HG02623 (cell line): ENCODE results near the gene TBPL1.
A peak's percentile ranks its signal among the peaks of the same experiment; 100 is the strongest.
"Not testable (repeated sequence)": the region's sequence is repeated elsewhere in the genome, so short reads cannot be mapped to it uniquely, and the experiment has no call there.

Source experiments
- ATAC-seq: cut with Tn5 transposase; IDR thresholded peaks from one replicate; pipeline ENCODE4 v1.9.1; 2021; ENCODE audit warnings: moderate library complexity; ENCODE audit not compliant: unreplicated experiment

TBPL1 gene

DNA sequence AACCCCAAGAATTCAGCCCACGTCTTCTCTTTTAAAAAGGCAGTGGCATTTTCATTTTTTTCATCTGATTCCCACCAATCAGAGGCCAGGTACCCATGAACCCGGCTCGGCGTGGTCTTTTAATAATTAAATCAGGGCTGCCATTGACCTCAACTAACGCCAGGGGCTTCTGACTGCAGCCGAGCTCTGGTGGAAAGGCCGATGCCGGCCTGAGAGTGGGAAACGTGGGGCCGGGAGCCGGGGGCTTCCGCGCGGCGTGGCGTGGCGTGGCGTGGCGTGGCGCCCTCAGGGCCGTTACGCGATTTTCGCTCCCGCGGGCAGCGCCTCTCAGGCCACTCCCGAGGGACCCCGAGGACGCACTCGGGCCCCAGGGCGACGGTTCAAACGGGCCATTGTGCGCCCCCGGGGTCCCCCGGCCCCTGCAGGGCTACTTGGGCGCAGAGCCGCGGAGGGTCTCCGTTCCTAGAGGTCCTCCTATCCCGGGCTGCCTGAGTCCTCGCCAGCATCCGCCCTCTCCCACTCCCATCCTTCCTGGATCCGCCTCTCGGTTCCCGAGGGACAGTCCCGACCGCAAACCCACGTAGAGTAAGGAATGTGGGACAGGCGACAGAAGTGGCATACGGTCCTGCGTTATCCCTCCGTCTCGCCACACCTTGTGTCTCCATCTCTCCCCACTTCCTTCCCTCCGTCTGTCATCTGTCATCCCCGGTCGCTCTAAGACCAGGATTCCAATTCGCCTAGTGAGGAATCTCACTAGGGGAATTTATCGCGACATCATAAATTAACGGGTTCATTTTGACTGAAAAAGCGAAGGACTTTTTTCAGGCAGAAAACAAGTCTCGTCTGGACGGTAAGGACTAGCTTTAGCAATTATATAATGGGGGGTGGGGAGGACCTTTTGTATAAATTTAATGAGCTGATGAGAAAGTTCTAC, 876 bp upstream of the TBPL1 start:
- ATAC-seq, result peak; percentile 49

DNA sequence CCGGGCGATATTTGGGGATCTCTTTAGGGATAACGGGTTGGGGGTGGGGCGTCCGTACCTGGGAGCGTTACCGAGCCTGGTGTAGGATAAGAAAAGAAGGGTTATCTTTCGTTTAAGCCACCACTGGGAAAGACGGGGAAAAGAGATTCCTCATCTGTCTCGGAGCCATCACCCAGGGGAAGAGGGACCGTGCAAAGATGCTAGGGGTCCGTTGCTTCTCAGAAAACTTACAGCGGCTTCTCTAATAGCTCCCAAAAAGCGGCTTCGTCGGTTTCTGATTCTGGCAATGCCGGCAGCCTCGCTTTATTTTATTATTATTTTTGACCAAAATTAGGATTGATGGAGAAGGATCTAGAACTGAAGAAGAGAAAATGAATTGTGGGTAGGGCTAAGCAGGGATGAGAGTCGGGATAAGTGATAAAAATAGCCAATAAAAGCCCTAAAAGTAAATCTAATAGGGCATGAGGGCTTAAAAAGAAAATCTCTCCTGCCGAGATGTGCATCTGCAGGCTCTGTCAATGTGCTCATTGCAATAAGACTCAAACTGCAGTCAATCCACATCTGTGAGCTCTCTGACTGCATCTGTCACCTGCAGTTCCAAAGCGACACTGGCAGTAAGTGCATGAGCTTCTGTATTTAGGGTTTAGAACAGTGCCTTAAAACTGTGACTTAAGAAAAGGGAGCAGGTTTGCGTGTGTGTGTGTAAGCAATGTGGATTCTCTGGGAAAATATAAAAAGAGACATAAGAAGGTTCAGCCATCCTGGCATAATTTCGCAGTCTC, 801 bp downstream of the TBPL1 start:
- no peak for ATAC-seq

- no peak for ATAC-seq
Observed at GRCh38 chr6:133954657-133955576, 1.9 kb downstream of the TBPL1 start.

DNA sequence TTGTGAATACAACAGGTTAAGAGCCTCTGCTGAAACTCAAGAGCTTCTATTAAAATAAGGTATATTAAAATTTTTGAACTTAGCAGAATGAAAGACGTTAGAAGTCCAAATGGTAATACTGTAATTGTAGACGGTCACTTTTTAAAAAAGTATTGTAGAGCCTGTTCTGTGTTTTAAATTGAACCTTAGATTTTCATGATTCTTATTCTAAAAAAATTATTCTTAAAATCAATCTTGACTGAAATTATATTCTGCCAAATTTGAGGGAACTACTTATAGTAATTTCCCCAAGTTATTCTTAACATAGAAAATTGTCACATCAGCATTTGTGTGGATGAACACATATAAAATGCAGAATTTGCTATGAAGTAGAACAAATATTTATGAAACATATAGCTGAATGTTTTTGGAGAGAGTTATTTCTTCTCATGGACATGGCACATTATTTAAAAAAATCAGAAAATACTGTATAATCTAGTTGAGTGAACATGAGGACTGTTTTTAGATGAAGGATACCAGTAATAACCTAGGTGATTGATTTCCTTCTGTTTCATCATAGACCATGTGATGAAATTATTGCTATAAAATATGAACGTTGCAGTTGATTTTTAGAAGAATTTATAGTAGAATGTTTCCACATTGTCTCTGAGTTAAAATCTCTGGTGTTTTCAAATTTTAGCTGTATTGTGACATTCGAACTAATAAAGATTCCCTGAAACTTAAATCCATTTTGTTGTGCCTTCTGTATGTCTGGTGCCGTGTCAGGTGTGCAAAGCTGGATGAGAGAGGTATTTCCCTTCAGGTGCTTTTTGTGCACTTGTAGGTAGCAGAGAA, 2.8 kb downstream of the TBPL1 start:
- no peak for ATAC-seq

DNA sequence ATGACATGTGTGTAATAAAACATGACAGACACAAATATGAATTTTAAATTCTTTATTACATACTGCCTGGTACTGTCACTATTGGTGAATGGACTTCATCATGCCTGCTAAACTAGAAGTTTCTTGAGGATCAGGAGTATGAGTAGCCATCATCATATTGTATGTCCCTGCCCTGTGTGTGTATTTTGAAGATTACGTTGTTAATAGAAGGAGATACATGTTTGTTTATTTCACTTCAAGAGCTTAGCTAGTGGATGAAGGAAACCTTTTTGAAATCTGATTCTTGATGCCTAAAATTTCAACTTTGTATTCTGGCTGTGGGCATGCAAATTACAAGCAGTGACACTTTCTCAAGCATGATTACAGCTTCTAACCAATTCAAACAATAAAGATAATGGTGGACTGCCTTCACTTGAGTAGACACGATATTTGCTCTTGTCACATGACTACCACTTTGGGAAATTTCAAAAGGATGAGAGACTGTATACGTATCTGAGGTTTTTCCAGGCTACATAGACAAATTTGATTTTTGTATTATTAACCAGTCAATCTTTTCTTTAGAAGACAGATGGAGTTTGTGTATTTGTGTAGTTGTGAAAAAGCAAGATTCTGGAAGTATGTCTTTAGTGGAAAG, 3.5 kb downstream of the TBPL1 start:
- ATAC-seq, result no peak

DNA sequence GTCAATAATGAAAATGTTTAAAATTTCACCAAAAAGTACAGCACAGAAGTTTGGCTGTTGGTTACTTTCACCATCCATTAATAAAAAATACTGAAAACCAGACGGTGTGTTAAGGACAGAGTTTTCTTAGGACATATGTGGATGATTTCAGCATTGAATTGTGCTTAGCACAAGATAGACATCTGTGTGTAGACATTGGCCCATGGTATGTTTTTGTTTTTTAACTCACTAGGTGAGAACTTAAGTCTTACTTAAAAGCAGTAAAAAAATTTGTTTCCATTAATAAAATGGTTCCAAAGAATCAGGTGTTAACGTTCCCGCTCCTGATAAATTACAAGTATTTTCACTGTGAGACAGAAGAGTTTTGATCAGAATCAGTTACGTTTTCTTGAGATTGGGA, 4.2 kb downstream of the TBPL1 start:
- ATAC-seq, result no peak

DNA sequence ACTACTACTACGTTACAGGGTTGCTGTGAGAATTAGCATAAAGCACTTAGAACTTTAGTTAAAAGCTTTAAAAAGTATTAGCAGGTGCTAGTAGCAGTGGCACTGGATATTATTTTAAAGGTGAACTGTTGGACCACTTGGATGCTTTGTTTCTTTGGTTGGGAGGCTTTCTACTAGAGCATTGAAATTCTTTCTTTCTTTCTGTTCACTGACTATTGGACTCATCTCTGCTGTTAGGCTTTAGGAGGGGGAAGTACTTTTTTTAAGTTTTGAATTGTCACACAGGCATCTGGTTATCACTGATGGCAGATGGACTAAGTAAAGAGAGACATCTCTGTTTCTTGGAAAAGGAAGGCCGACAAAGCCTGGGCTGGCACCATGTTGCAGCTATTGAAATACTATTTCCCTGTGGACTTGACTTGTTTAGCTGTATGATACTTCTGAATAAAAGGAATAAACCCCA, 4.8 kb downstream of the TBPL1 start:
- no peak for ATAC-seq

- ATAC-seq, result no peak
Observed at GRCh38 chr6:133958791-133959190, 5.8 kb downstream of the TBPL1 start.

DNA sequence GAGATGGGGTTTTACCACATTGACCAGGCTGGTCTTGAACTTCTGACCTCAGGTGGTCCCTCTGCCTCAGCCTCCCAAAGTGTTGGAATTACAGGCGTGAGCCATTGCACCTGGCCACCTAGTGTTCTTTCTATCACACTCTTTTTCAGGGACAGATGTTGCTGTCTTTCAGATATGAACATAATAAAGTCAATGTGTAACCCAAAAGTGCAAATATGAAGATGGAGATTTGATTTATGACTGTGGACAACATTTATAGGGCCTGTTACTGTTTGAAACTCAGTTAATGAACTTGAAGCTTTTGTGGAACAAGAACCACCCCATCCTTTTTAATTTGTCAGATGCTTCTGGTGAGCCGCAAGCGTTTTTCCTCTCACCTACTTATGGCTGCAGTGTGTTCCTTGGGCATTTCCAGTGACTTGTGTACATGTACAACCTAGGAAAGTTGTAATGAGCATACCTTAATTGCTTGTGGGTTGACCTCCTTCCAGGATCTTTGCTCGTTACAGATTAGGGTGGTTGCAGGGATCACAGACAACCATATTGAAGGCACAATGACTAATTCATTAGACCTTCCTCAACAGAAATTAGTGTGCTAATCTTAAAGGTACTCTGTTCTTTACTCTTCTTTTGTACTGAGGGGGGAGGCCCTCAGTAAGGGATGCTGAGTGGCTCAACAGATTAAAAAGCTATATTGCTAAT, 6.8 kb downstream of the TBPL1 start:
- no peak for ATAC-seq

DNA sequence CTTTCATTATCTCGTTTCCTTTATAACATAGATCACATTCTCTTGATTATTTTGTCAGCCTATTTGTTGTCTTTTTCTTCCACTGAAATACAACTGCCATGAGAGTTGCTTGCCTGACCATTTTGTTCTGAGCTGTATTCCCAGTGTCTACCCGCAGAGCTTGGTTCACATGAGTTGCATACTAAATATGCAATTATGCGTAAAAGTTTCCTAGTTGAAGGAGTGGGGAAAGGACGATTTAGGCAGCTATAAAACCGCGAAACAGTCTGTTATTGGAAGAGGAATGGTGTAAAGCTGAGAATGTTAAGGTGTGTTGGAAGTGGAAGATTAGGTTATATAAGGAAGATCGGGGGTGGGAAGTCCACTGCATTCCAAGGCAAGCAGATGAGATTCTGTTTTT, 8.8 kb downstream of the TBPL1 start:
- no peak for ATAC-seq

GRCh38 chr6:133964052-133964451, 11.0 kb downstream of the TBPL1 start:
- ATAC-seq, result no peak

- ATAC-seq, result no peak
Observed at GRCh38 chr6:133964702-133965101, 11.7 kb downstream of the TBPL1 start.

DNA sequence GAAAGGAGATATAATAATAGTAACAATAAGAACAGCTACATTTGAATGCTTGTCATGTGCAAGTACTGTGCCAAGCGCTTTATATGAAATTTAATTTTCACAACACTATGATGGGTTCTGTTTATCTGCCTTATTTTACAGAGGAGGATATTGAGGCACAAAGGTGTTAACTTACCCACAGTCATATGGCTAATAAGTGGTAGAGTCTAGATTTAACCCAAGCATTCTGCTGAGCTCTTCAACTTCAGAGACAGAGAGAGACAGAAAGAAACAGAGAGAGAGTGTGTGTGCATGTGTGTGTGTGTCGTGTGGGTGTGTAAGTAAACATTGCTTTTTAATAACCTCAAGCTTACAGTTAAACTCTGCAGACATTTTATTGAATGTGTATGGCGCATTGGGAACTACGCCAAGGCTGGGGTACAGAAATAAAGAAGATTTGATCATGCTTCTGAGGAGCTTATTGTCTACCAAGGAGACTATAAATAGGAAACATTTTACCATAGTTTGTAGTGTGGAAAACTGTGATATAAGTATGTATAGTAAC, 12.9 kb downstream of the TBPL1 start:
- no peak for ATAC-seq

- ATAC-seq, result peak; percentile 83
Observed at GRCh38 chr6:133966654-133967329, 13.8 kb downstream of the TBPL1 start.

DNA sequence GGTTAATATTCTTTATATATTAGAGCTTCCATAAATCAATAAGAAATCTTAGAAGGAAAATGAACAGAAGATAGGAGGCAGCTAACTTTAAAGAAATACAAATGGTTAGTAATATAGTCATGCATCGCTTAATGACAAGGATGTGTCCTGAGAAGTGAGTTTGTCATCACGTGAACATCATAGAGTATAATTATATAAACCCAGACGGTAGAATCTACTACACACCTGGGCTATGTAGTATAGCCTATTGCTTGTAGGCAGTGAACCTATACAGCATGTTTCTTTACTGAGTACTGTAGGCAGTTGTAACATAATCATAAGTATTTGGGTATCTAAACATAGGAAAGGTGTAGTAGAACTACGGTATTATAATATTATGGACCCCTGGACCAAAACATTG, 14.3 kb downstream of the TBPL1 start:
- ATAC-seq, result no peak

GRCh38 chr6:133967835-133968234, 14.8 kb downstream of the TBPL1 start:
- not testable (repeated sequence) for ATAC-seq

DNA sequence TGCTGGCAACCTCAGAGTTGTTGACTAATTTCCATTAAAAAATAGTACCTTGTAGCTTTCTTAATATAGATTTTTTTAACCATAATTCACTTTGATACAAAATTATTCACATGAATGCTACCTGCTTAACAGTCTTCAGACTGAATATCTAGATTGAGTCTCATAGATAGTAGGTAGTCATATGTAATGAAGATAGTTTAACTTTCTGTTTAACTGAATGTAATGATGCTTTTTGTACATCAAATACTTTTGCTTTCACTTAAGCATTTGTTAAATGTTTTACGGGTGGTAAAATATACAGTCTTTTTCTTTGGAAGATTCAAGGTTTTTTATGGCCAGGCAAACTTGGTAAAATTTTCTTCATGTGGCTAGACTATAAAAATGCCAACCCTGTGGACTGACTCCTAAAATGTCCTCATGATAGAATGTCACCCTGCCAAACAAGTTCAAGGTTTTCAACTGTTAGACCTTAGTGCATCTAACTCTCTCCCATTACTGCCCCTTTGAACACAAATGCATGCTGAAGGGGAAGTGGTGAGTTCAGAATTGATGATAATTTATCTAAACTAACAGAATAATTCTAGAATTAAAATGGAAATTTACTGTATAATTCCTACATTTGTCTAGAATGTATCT, 16.4 kb downstream of the TBPL1 start:
- ATAC-seq, result no peak

DNA sequence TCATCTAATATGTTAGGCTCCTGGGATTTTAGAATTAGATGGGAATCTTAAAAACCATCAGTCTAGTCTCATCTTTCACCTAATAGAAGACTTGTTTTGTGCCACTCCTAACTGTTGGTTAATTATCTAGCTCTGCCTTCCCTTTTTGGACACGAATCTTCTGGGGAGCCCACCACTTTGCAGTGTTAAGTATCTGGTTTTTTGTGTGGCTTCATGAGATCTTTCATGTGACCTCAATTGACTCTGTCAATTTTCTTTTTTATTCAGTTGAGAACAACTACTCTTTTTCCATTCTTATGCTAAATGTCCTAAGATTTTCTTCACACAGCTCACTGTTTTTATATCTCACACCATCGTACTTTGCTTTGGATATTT, 16.9 kb downstream of the TBPL1 start:
- no peak for ATAC-seq
